SK-N-MC (cell line): Measurements from ENCODE around the gene ADAMTSL3.

Experiments used
- EZH2 ChIP-seq: fragments of 200-600 bp; sonication (generic); IDR thresholded peaks from one replicate; pipeline ENCODE4 v1.6.1; 2017; ENCODE audit warnings: antibody characterized with exemption
- POLR2AphosphoS5 ChIP-seq: IDR thresholded peaks from 2 replicates; pipeline ENCODE4 v1.6.1; 2012; ENCODE audit warnings: mild to moderate bottlenecking, low read depth, low read length, borderline replicate concordance

GRCh38 chr15:83889995-83890394 is 236.1 kb downstream of the ADAMTSL3 start:
- no peak for TF ChIP-seq EZH2
- no peak for TF ChIP-seq POLR2AphosphoS5
